PFSK-1 (cell line): Measurements from ENCODE around the gene MBTPS1.

Experiments used
- FOXP2 ChIP-seq: optimal IDR thresholded peaks from 2 replicates; pipeline ENCODE3; 2011; ENCODE audit warnings: borderline replicate concordance, control low read depth, inconsistent platforms; ENCODE audit not compliant: insufficient read depth; ENCODE audit errors: extremely low read length, extremely low read depth
- POLR2AphosphoS5 ChIP-seq: IDR thresholded peaks from 2 replicates; pipeline ENCODE4 v1.6.1; 2012; ENCODE audit warnings: low read depth, mild to moderate bottlenecking, control low read depth, low read length, moderate library complexity
- REST ChIP-seq, 2 experiments: IDR thresholded peaks; 2 replicates each; pipeline versions ENCODE4 v1.6.1 to v1.8.0; 2011 to 2012; ENCODE audit warnings: low read depth in 2 of 2, low read length in 2 of 2, control low read depth in 1 of 2, inconsistent platforms in 1 of 2, mild to moderate bottlenecking in 1 of 2, moderate library complexity in 1 of 2; ENCODE audit not compliant: insufficient read depth in 1 of 2
- SIN3A ChIP-seq: IDR thresholded peaks from 2 replicates; pipeline ENCODE4 v1.6.1; 2012; ENCODE audit warnings: mild to moderate bottlenecking, low read length, moderate library complexity, borderline replicate concordance; ENCODE audit not compliant: insufficient read depth
- TAF1 ChIP-seq: IDR thresholded peaks from 2 replicates; pipeline ENCODE4 v1.6.1; 2012; ENCODE audit warnings: low read length, control low read depth, borderline replicate concordance; ENCODE audit not compliant: insufficient read depth

MBTPS1 gene

DNA sequence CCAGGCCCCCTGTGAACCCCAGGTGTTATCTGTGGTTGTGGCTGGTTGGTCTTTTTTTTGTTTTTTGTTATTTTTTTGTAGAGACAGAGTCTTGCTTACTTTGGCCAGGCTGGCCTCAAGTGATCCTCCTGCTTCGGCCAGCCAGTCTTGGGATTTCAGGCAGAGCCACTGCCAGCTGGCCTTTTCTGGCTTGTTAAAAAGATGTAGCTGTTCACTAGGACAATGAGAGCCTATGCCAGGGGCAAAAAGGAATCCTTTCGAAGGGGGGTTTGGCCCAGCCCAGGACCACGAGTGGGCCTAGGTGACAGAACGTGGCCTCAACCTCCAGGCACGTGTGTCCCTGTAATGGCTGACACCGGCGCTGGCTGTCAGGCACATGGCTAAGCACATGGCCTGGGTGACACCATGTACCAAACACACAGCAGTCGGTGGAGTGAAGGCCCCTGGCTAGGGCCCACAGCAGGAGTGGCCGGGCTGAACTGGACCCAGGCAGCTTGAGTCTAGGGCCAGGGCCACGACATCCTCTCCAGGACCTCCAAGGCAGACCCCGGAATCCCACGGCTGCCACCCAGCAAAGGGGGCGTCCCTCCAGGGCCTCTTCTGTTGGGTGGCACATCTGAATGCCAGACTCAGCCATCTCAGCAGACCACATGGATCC is 67.2 kb downstream of the MBTPS1 start:
- TF ChIP-seq POLR2AphosphoS5 (no peak), FOXP2 (no peak), SIN3A (no peak), REST (IDR thresholded peaks at IDR 0.05; ENCODE audit: insufficient read depth in 1 of 2, low read depth in 2 of 2, low read length in 2 of 2) (no peak), TAF1 (no peak)

DNA sequence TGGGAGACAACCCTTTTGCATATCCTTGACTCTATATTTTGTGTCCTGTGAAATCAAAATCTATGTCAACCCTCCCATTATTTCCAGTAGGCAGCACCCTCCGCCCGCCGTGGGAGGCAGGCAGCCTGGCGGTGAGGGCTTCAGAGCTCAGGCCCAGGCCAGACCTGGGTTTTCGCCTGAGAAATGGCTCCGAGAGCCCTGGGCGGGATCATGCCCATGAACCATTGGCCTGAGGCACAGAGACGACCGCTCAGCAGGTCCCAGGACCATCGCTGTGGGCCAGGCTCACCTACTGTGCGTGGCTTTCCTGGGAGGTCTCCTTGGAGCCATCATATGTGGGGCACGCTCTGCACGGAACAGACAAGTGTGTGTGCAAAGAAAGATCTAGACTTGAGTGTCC is 67.9 kb downstream of the MBTPS1 start:
- TF ChIP-seq SIN3A (no peak), TAF1 (no peak), FOXP2 (no peak), POLR2AphosphoS5 (no peak), REST (IDR thresholded peaks at IDR 0.05; ENCODE audit: insufficient read depth in 1 of 2, low read depth in 2 of 2, low read length in 2 of 2) (no peak)

- no peak for TF ChIP-seq FOXP2
- TF ChIP-seq TAF1: no peak
- TF ChIP-seq REST (IDR thresholded peaks at IDR 0.05; ENCODE audit: insufficient read depth in 1 of 2, low read depth in 2 of 2, low read length in 2 of 2): no peak
- TF ChIP-seq POLR2AphosphoS5: no peak
- TF ChIP-seq SIN3A: no peak
These were observed 68.5 kb downstream of the MBTPS1 start for GRCh38 chr16:84048270-84048669.

DNA sequence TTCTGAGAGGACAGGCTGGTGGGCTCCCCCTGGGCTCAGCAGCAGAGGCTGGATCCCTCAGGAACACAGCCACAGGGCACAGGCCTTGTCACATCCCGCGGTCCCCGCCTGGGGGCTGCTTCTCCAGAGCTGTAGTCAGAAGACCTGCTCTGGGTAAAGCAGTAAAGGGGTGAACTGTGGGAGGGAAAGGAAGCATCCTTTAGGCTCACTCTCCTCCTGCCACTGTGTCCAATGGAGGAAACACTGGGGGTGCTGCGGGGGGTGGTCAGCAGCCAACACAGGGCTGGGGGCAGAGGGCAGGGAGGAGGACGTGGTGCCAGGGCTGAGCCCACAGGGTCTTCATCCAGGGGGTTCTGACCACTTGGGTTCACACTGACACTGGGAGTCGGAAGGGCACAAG is 69.1 kb downstream of the MBTPS1 start:
- TF ChIP-seq TAF1 (no peak), SIN3A (no peak), FOXP2 (no peak), POLR2AphosphoS5 (no peak), REST (IDR thresholded peaks at IDR 0.05; ENCODE audit: insufficient read depth in 1 of 2, low read depth in 2 of 2, low read length in 2 of 2) (no peak)
